ENCODE data around the gene MAP2.

- TF ChIP-seq CTCF (IDR thresholded peaks at IDR 0.05) (no peak), POLR2A (IDR thresholded peaks at IDR 0.05) (no peak)
Measured at GRCh38 chr2:209602259-209602658, 178.4 kb downstream of the MAP2 start.
